Heart left ventricle (tissue), 16 donors: ENCODE results near the gene SLC37A1. TPM values are rescaled to one million over a fixed set of nuclear protein-coding genes. Genes with fewer than 3 reads are reported as not detected.

Experiments used
- ATAC-seq, 4 donors: fragments of 200-7000 bp; cut with Tn5 transposase; one replicate each; pipeline ENCODE4 v1.9.1; 2020 to 2022; ENCODE audit warnings: moderate library complexity in 4 of 4, mild to moderate bottlenecking in 3 of 4, moderate number of reproducible peaks in 1 of 4
- DNase-seq, 5 donors: peaks; one replicate each; pipeline ENCODE4 v3.0.0-alpha.2; 2020
- H3K27ac ChIP-seq, 12 donors: fragments of 200-600 bp; sonication (generic) in 4 of 12; one replicate each; pipeline versions ENCODE4 v1.5.0 to v1.8.0; 2016 to 2022; ENCODE audit warnings: mild to moderate bottlenecking in 2 of 12
- H3K27me3 ChIP-seq, 9 donors: fragments of 200-600 bp; sonication (generic) in 2 of 9; one replicate each; pipeline versions ENCODE4 v1.5.1 to v1.8.0; 2016 to 2022; ENCODE audit warnings: mild to moderate bottlenecking in 3 of 9
- H3K36me3 ChIP-seq, 9 donors: fragments of 200-600 bp; sonication (generic) in 2 of 9; one replicate each; pipeline versions ENCODE4 v1.5.0 to v1.8.0; 2018 to 2022; ENCODE audit warnings: mild to moderate bottlenecking in 2 of 9
- H3K4me1 ChIP-seq, 12 donors: fragments of 200-600 bp; sonication (generic) in 4 of 12; one replicate each; pipeline versions ENCODE4 v1.5.0 to v1.8.0; 2016 to 2022; ENCODE audit warnings: mild to moderate bottlenecking in 3 of 12
- H3K4me3 ChIP-seq, 12 donors: fragments of 200-600 bp; sonication (generic) in 4 of 12; one replicate each; pipeline versions ENCODE4 v1.5.0 to v1.8.0; 2017 to 2022; ENCODE audit warnings: mild to moderate bottlenecking in 9 of 12, moderate library complexity in 4 of 12
- H3K9me3 ChIP-seq, 12 donors: fragments of 200-600 bp; sonication (generic) in 4 of 12; one replicate each; pipeline versions ENCODE4 v1.5.0 to v1.8.0; 2016 to 2022; ENCODE audit warnings: mild to moderate bottlenecking in 1 of 12
- POLR2A ChIP-seq, 2 donors: fragments of 450-650 bp; IDR thresholded peaks; one replicate each; pipeline ENCODE4 v1.6.1; 2017; ENCODE audit warnings: antibody characterized with exemption in 2 of 2, mild to moderate bottlenecking in 2 of 2, moderate library complexity in 2 of 2
- WGBS, 4 donors: extraction: QIAGEN DNeasy Blood & Tissue Kit in 2 of 4; methylation state at CpG; one replicate each; pipeline versions ENCODE4 v1.1.5 to v1.1.7; 2013 to 2018; 5-methylcytosine and 5-hydroxymethylcytosine counted together
- intact Hi-C, 10 donors: fragments of 100-400 bp; cut with DNase I; formaldehyde crosslinking; loops; one replicate each; pipeline versions ENCODE4 v1.11.1 to v1.14.2; 2022
- polyA plus RNA-seq, 2 donors: library from polyadenylated mRNA; stranded (reverse); fragments of 200-250 nt; gene quantifications; one replicate each; pipeline ENCODE4 v1.2.3, GENCODE V29; 2013
- total RNA-seq, 9 donors: library from RNA; depleted of rRNA in 2 of 9; stranded (reverse); fragments of >200 nt in 2 of 9; fragmentation: NEBNext Ultra II Directional in 3 of 9; extraction: Animal tissue kit (Norgen Biotek cat#: 25700) in 3 of 9; gene quantifications; one replicate each; pipeline versions ENCODE4 v1.1.0 to v1.2.4, GENCODE V29; 2016 to 2023
- TF ChIP-seq, protein P1 (sequence below), 12 donors: fragments of 200-600 bp; sonication (generic) in 4 of 12; IDR thresholded peaks; one replicate each; pipeline versions ENCODE4 v1.5.0 to v1.8.0; 2018 to 2022; ENCODE audit warnings: antibody characterized with exemption in 12 of 12, mild to moderate bottlenecking in 5 of 12
- donor health status: ischemic (EF 13 %, LVEDD 7.1; RV severe dilation, severe dysfunction).
- donor health status: healthy with polysubstance abuse.
- donor health status: DM: no; HTN: yes; CAD: no.
- donor health status: DM: no; HTN: no; CAD: no.
- donor health status: ischemic (EF 25% LVEDD 6.9; RV normal size, moderate dysfunction).
- donor health status: ischemic (EF 25% LVEDD 5.7; RV mildly dilated, moderate dysfunction).
- donor health status: healthy.
- donor health status: DM: yes; HTN: yes; CAD: no.
- donor health status: ischemic (EF 35%, LVEDD 5.7; RV mildly dilated, moderate dysfunction).
- donor health status: nonischemic (EF 11% LVEDD 7.7; RV severe dilation, severe dysfunction).
- donor health status: DM: yes; HTN: yes; CAD: no.
- donor health status: PGD.
- donor health status: ischemic (EF 29% LVEDD 5.4; RV normal size, mild dysfunction).
- donor health status: nonischemic (EF 23%, LVEDD 6.1; RV moderate dilation, normal function).

Gene SLC37A1
- total and polyA plus RNA-seq, 11 donors: 2.2 to 13.0 (median 3.8) TPM

GRCh38 chr21:42465803-42466127 lies 47.9 kb upstream of the SLC37A1 start:
- Histone ChIP-seq H3K27ac (no peak overlapping the region), H3K9me3 (no peaks in the 10 kb centered on the region), H3K27me3 (no peaks in the 10 kb centered on the region), H3K36me3 (no peaks in the 10 kb centered on the region), H3K4me3 (no peak overlapping the region), H3K4me1 (peaks cover 0 to 27% (median 0%) of the 10 kb centered on the region in 12 donors)
- ATAC-seq (no peak), DNase-seq (no peak)
- 87 to 96% (median 94%) methylated on average over 3 of the region's 3 CpGs for WGBS, 4 donors
- no peak for TF ChIP-seq POLR2A (IDR thresholded peaks at IDR 0.05)
- TF ChIP-seq, protein P1, sequence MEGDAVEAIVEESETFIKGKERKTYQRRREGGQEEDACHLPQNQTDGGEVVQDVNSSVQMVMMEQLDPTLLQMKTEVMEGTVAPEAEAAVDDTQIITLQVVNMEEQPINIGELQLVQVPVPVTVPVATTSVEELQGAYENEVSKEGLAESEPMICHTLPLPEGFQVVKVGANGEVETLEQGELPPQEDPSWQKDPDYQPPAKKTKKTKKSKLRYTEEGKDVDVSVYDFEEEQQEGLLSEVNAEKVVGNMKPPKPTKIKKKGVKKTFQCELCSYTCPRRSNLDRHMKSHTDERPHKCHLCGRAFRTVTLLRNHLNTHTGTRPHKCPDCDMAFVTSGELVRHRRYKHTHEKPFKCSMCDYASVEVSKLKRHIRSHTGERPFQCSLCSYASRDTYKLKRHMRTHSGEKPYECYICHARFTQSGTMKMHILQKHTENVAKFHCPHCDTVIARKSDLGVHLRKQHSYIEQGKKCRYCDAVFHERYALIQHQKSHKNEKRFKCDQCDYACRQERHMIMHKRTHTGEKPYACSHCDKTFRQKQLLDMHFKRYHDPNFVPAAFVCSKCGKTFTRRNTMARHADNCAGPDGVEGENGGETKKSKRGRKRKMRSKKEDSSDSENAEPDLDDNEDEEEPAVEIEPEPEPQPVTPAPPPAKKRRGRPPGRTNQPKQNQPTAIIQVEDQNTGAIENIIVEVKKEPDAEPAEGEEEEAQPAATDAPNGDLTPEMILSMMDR (IDR thresholded peaks at IDR 0.05): no peak
- intact Hi-C loops: loop anchor here in 1 of 10 donors (2.0 kb wide), 1 partner anchor 71 kb away; no protein-coding TSS in a partner anchor

DNA sequence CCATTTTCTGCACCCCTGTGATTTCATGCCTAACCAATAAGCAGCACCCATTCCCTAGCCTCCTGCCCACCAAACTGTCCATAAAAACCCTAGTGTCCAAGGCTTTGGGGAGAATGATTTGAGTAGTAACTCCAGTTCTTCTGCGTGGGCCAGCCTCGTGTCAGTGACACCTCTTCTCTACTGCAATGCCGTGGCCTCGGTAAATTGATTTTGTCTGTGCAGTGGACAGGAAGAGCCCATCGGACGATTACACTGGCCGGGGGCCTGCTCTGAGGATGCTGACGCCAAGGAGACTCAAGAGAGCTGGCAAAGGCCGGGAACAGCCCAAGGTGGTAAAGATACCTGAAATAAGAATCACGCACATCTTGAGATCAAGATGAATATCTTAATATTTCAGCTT lies 47.0 kb upstream of the SLC37A1 start:
- ATAC-seq (no peak), DNase-seq (no peak)
- Histone ChIP-seq H3K27me3 (no peaks in the 10 kb centered on the region), H3K4me1 (peaks cover 0 to 27% (median 0%) of the 10 kb centered on the region in 12 donors), H3K36me3 (no peaks in the 10 kb centered on the region), H3K4me3 (no peak overlapping the region), H3K27ac (no peak overlapping the region), H3K9me3 (no peaks in the 10 kb centered on the region)
- intact Hi-C loops: loop anchor here in 1 of 10 donors (2.0 kb wide), 1 partner anchor 70 kb away; no protein-coding TSS in a partner anchor
- 89 to 94% (median 93%) methylated on average over 10 of the region's 10 CpGs for WGBS, 4 donors
- TF ChIP-seq, protein P1 (IDR thresholded peaks at IDR 0.05): no peak
- no peak for TF ChIP-seq POLR2A (IDR thresholded peaks at IDR 0.05)

GRCh38 chr21:42467140-42467983 lies 46.3 kb upstream of the SLC37A1 start:
- H3K27ac ChIP-seq: no peak overlapping the region
- H3K27me3 ChIP-seq: no peaks in the 10 kb centered on the region
- no peak overlapping the region for H3K4me3 ChIP-seq
- intact Hi-C loops: loop anchor here in 1 of 10 donors (2.0 kb wide), 1 partner anchor 69 kb away; no protein-coding TSS in a partner anchor
- H3K9me3 ChIP-seq: no peaks in the 10 kb centered on the region
- TF ChIP-seq, protein P1 (IDR thresholded peaks at IDR 0.05): peak in 8 of 12 donors; percentile 11 to 48 (median 31)
- TF ChIP-seq POLR2A (IDR thresholded peaks at IDR 0.05): no peak
- 39 to 54% (median 48%) methylated on average over 12 of the region's 12 CpGs for WGBS, 4 donors
- peaks cover 0 to 27% (median 0%) of the 10 kb centered on the region in 12 donors for H3K4me1 ChIP-seq
- no peak for DNase-seq
- peak in 3 of 4 donors; percentile 68 to 76 (median 70) for ATAC-seq
- no peaks in the 10 kb centered on the region for H3K36me3 ChIP-seq

DNA sequence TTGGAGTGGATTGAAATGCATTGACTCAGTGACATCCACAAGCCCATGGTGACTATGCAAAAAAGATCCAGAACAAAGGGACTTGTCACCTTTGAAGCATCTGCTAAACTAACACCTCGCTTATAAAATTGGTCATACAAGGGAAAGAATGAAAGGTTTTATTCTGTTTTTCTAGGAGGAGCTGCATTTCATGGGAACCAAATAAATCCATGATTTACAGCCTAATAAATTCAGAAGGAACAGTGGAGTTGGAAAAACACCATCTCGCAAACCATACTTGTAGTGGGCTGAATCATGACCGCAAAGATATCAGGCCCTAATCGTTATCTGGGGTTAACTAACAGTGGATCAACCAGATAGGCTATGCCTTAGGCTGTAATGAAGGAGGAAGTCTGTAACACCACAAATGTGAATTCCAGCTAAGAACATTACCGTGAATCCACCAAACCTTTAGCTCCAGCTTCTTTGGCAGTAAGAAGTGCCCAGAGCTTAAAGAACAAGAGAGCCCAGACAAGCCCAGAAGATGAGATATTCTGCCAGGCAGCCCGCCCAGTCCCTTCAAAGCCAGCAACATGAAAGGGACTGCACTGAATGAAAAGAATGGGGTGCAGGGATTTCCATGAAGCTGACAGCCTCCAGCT lies 45.0 kb upstream of the SLC37A1 start:
- ATAC-seq: no peak
- no peak for DNase-seq
- Histone ChIP-seq H3K4me3 (no peak overlapping the region), H3K27me3 (no peaks in the 10 kb centered on the region), H3K36me3 (no peaks in the 10 kb centered on the region), H3K4me1 (peaks cover 0 to 27% (median 0%) of the 10 kb centered on the region in 12 donors), H3K27ac (no peak overlapping the region), H3K9me3 (no peaks in the 10 kb centered on the region)
- intact Hi-C loops: no loop called here
- 79 to 86% (median 84%) methylated on average over 6 of the region's 6 CpGs for WGBS, 4 donors
- TF ChIP-seq, protein P1 (IDR thresholded peaks at IDR 0.05): no peak
- TF ChIP-seq POLR2A (IDR thresholded peaks at IDR 0.05): no peak
